ENCODE results near the gene ZNF609. TPM values are rescaled to one million over a fixed set of nuclear protein-coding genes. Genes with fewer than 3 reads are reported as not detected.
"Not testable (repeated sequence)": the region's sequence is repeated elsewhere in the genome, so short reads cannot be mapped to it uniquely, and the experiment has no call there.

Gene ZNF609
- total and polyA plus RNA-seq, 2 donors, result 15.0 to 23.7 TPM

GRCh38 chr15:64604319-64604718, 143.9 kb downstream of the ZNF609 start:
- no peak overlapping the region for H3K4me3 ChIP-seq (ENCODE audit: low read depth, low read length)
- H3K4me1 ChIP-seq (ENCODE audit: insufficient read depth), result peaks cover 1% of the 10 kb centered on the region
- DNase-seq (ENCODE audit: extremely low spot score), result no peak
- H3K36me3 ChIP-seq (ENCODE audit: insufficient read depth), result no peaks in the 10 kb centered on the region
- H3K27ac ChIP-seq (ENCODE audit: low read depth), result no peak overlapping the region

- not testable (repeated sequence) for H3K27ac ChIP-seq (ENCODE audit: low read depth)
Measured at GRCh38 chr15:64607416-64607815, 147.0 kb downstream of the ZNF609 start.

DNA sequence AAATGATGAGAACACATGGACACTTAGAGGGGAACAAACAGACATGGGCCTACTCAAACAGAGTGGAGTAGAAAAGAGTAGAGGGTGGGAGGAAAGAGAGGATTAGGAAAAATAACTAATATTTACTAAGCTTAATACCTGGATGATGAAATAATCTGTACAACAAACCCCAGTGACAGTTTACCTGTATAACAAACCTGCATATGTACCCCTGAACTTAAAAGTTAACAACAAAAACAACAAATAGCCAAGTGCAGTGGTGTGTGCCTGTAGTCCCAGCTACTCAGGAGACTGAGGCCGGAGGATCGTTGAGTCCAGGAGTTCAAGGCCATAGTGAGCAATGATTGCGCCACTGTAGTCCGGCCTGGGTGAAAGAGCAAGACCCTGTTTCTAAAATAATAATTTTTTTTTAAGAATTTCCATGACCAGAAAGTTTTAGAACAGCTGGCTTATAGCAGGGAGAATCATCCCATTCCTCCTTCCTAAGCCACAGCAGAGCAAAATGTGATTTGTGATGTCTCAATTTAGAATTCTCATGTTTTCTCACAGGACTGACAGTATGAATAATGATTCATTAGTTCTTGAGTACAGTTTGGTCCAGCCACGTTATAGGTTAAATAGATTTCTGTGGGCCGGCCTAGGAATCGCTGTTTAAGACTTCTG, 150.0 kb downstream of the ZNF609 start:
- Histone ChIP-seq H3K4me3 (ENCODE audit: low read depth, low read length) (no peak overlapping the region), H3K4me1 (ENCODE audit: insufficient read depth) (no peaks in the 10 kb centered on the region), H3K27ac (ENCODE audit: low read depth) (no peak overlapping the region), H3K36me3 (ENCODE audit: insufficient read depth) (no peaks in the 10 kb centered on the region)
- WGBS, result 73% methylated on average over 7 of the region's 7 CpGs
- DNase-seq (ENCODE audit: extremely low spot score), result no peak

More at GRCh38 chr15:64607416-64607815, 147.0 kb downstream of the ZNF609 start:
- H3K4me3 ChIP-seq (ENCODE audit: low read depth, low read length); H3K4me1 ChIP-seq (ENCODE audit: insufficient read depth); H3K36me3 ChIP-seq (ENCODE audit: insufficient read depth); DNase-seq (ENCODE audit: extremely low spot score): not testable (repeated sequence)
- 99% methylated on average over 6 of the region's 6 CpGs for WGBS

- Histone ChIP-seq H3K27ac (ENCODE audit: low read depth) (no peak overlapping the region), H3K36me3 (ENCODE audit: insufficient read depth) (no peaks in the 10 kb centered on the region), H3K4me1 (ENCODE audit: insufficient read depth) (no peaks in the 10 kb centered on the region), H3K4me3 (ENCODE audit: low read depth, low read length) (no peak overlapping the region)
- no peak for DNase-seq (ENCODE audit: extremely low spot score)
Measured at GRCh38 chr15:64611085-64611725, 150.8 kb downstream of the ZNF609 start.

GRCh38 chr15:64614519-64614918, 154.1 kb downstream of the ZNF609 start:
- no peak for DNase-seq (ENCODE audit: extremely low spot score)
- WGBS, result 91% methylated on average over 5 of the region's 5 CpGs
- no peak overlapping the region for H3K27ac ChIP-seq (ENCODE audit: low read depth)
- H3K36me3 ChIP-seq (ENCODE audit: insufficient read depth), result no peaks in the 10 kb centered on the region
- H3K4me3 ChIP-seq (ENCODE audit: low read depth, low read length), result no peak overlapping the region
- no peaks in the 10 kb centered on the region for H3K4me1 ChIP-seq (ENCODE audit: insufficient read depth)

DNA sequence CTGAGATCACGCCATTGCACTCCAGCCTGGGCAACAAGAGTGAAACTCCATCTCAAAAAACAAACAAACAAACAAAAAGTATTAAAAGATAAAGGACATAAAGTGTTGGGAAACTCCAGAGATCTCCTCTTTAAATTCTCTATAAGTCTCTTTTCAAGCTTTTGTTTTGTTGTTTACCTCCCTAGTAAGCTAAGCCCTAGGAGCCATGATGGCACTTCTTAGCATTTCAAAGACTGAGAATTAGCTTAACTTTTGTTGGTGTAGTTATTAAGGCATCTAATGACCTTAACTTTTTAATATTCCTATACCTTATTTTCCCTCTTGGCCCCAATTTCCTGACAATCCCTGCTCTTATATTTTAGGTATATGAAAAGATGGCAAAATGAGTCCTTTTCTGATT, 157.3 kb downstream of the ZNF609 start:
- Histone ChIP-seq H3K36me3 (ENCODE audit: insufficient read depth) (no peaks in the 10 kb centered on the region), H3K27ac (ENCODE audit: low read depth) (no peak overlapping the region), H3K4me3 (ENCODE audit: low read depth, low read length) (no peak overlapping the region), H3K4me1 (ENCODE audit: insufficient read depth) (no peaks in the 10 kb centered on the region)
- 98% methylated on average over 1 of the region's 1 CpG for WGBS
- DNase-seq (ENCODE audit: extremely low spot score), result no peak

GRCh38 chr15:64618138-64618537, 157.8 kb downstream of the ZNF609 start:
- WGBS, result 94% methylated on average over 5 of the region's 5 CpGs
- DNase-seq (ENCODE audit: extremely low spot score), result no peak
- no peak overlapping the region for H3K4me3 ChIP-seq (ENCODE audit: low read depth, low read length)
- H3K27ac ChIP-seq (ENCODE audit: low read depth), result no peak overlapping the region
- no peaks in the 10 kb centered on the region for H3K36me3 ChIP-seq (ENCODE audit: insufficient read depth)
- H3K4me1 ChIP-seq (ENCODE audit: insufficient read depth), result no peaks in the 10 kb centered on the region

GRCh38 chr15:64618540-64618939, 158.2 kb downstream of the ZNF609 start:
- no peaks in the 10 kb centered on the region for H3K36me3 ChIP-seq (ENCODE audit: insufficient read depth)
- 82% methylated on average over 11 of the region's 11 CpGs for WGBS
- no peak for DNase-seq (ENCODE audit: extremely low spot score)
- no peak overlapping the region for H3K4me3 ChIP-seq (ENCODE audit: low read depth, low read length)
- H3K27ac ChIP-seq (ENCODE audit: low read depth), result no peak overlapping the region
- no peaks in the 10 kb centered on the region for H3K4me1 ChIP-seq (ENCODE audit: insufficient read depth)

DNA sequence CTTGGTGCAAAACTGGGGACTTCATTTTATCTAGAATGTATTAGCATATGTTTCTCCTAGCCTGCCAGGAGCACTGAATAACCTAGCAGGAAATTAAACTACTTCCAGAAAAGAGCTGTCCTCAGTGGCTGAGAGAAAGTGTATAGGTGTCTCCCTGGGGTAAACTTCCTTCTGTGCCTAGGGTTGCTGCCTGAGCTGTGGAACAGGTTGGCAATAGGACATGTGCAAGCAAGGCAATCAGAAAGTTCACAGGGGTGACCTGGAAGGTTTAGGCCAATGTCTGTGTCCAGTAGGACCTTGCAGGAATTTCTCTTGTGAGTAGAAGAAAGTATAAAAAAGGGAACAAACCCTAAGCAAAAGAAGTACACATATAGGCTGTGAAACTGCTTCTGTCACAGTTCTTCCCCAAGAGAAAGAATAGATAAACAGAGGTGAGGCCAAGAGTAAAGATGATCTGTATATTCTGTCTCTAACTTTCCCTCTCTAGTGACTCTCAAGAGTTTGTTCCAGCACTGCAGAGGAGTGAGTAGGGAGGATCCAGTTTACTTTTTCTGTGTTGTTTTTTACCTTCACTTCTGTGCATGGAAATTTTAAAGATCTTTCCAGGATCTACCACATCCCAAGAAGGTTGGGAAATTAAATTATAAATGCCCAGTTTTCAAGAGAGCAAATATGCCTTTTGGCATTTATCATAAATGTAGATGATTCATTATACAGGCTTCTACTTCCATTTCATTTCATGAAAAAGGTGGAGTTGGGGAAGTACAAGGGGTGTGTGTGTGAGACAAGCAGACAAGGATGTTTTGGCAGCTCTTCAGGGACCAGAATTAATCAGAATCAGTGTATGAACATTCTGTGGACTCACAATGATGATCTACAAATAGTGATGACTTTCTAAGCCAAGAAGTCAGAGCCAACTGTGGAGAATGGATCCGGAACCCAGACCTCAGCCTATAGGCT, 159.8 kb downstream of the ZNF609 start:
- H3K4me3 ChIP-seq (ENCODE audit: low read depth, low read length), result no peak overlapping the region
- WGBS, result 84% methylated on average over 1 of the region's 1 CpG
- H3K27ac ChIP-seq (ENCODE audit: low read depth), result no peak overlapping the region
- H3K4me1 ChIP-seq (ENCODE audit: insufficient read depth), result no peaks in the 10 kb centered on the region
- no peaks in the 10 kb centered on the region for H3K36me3 ChIP-seq (ENCODE audit: insufficient read depth)
- DNase-seq (ENCODE audit: extremely low spot score), result no peak

GRCh38 chr15:64621056-64621455, 160.7 kb downstream of the ZNF609 start:
- H3K4me1 ChIP-seq (ENCODE audit: insufficient read depth), result no peaks in the 10 kb centered on the region
- DNase-seq (ENCODE audit: extremely low spot score), result no peak
- H3K27ac ChIP-seq (ENCODE audit: low read depth), result no peak overlapping the region
- 94% methylated on average over 3 of the region's 3 CpGs for WGBS
- no peaks in the 10 kb centered on the region for H3K36me3 ChIP-seq (ENCODE audit: insufficient read depth)
- no peak overlapping the region for H3K4me3 ChIP-seq (ENCODE audit: low read depth, low read length)

DNA sequence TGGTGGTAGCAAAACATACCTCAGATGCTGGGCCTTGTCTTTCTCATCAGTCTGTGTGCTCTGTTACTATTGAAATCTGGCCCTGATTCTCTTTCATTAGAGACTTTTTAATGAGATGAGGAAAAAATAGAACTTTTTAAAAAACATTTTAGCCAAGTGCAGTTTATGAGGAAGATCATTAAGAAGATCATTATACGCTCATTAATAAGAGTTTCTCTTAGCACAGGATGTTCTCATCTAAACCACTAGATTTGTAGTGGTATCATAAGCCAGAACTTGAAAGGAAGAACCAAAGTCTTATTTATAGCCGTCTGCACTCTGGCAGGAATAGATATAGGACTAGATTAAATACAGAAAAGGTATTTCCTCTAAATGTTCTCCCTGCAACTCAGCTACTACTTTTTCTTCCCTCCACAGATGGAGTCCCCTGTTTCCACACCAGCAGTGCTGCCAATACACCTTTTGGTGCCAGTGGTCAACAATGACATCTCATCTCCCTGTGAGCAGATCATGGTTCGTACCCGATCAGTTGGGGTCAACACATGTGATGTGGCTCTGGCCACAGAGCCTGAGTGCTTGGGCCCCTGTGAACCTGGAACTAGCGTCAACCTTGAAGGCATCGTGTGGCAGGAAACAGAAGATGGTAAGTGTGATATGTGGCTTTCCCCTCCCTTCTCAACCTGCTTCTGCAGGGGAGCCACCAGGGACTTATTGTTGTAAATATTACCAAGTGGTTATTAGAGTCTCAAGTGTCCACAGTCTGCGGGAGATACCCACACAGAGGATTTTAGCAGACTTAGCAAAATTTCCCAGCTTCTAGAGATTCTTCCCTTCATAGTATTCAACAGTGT, 162.3 kb downstream of the ZNF609 start:
- Histone ChIP-seq H3K27ac (ENCODE audit: low read depth) (no peak overlapping the region), H3K4me1 (ENCODE audit: insufficient read depth) (no peaks in the 10 kb centered on the region), H3K4me3 (ENCODE audit: low read depth, low read length) (no peak overlapping the region), H3K36me3 (ENCODE audit: insufficient read depth) (no peaks in the 10 kb centered on the region)
- WGBS, result 71% methylated on average over 7 of the region's 7 CpGs
- no peak for DNase-seq (ENCODE audit: extremely low spot score)

GRCh38 chr15:64623347-64623996, 163.1 kb downstream of the ZNF609 start:
- 61% methylated on average over 2 of the region's 2 CpGs for WGBS

DNA sequence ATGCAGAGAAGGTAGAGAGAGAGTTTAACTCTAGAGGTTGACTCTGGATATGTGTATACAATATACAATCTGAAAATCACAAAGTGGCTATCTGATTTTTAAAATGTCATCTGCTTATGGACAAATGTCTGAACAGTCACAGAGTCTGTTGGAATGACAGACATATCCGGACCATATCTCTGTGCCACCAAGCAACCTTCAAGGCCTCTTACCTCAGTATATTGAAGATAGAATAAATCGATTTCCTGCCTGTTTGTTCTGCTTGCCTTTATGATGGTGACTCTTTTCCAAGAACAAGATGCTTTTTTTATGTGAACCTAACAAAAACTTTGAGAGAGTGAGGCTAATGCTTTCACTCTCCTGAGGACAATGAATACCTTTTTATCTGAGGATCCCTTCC, 163.9 kb downstream of the ZNF609 start:
- Histone ChIP-seq H3K36me3 (ENCODE audit: insufficient read depth) (no peaks in the 10 kb centered on the region), H3K27ac (ENCODE audit: low read depth) (no peak overlapping the region), H3K4me1 (ENCODE audit: insufficient read depth) (no peaks in the 10 kb centered on the region), H3K4me3 (ENCODE audit: low read depth, low read length) (no peak overlapping the region)
- DNase-seq (ENCODE audit: extremely low spot score), result no peak
- 69% methylated on average over 2 of the region's 2 CpGs for WGBS

More at GRCh38 chr15:64623347-64623996, 163.1 kb downstream of the ZNF609 start:
- no peaks in the 10 kb centered on the region for H3K36me3 ChIP-seq (ENCODE audit: insufficient read depth)
- H3K4me1 ChIP-seq (ENCODE audit: insufficient read depth), result no peaks in the 10 kb centered on the region
- H3K4me3 ChIP-seq (ENCODE audit: low read depth, low read length), result no peak overlapping the region
- DNase-seq (ENCODE audit: extremely low spot score), result no peak
- no peak overlapping the region for H3K27ac ChIP-seq (ENCODE audit: low read depth)
